Peyer's patch (tissue), 4 donors: Measurements from ENCODE around the gene KIF6. TPM values are rescaled to one million over a fixed set of nuclear protein-coding genes. Genes with fewer than 3 reads are reported as not detected.

Experiments
- DNase-seq, 3 donors: peaks; one replicate each; pipeline ENCODE4 v3.0.0-alpha.2; 2017 to 2019
- H3K27ac ChIP-seq, 4 donors: fragments of 200-600 bp; sonication (generic); one replicate each; pipeline ENCODE4 v1.5.1; 2016 to 2019
- H3K27me3 ChIP-seq, 2 donors: fragments of 200-600 bp; sonication (generic); one replicate each; pipeline ENCODE4 v1.5.1; 2019
- H3K36me3 ChIP-seq, 3 donors: fragments of 200-600 bp; sonication (generic); one replicate each; pipeline ENCODE4 v1.5.1; 2016 to 2019
- H3K4me1 ChIP-seq, 4 donors: fragments of 200-600 bp; sonication (generic); one replicate each; pipeline ENCODE4 v1.5.1; 2016 to 2019
- H3K4me3 ChIP-seq, 4 donors: fragments of 200-600 bp; sonication (generic); 1 replicate in 3 of 4; 2 replicates in 1 of 4; pipeline ENCODE4 v1.5.1; 2016 to 2019; ENCODE audit warnings: mild to moderate bottlenecking in 1 of 4
- H3K9me3 ChIP-seq, 4 donors: fragments of 200-600 bp; sonication (generic); one replicate each; pipeline ENCODE4 v1.5.1; 2016 to 2019; ENCODE audit warnings: mild to moderate bottlenecking in 1 of 4
- CTCF ChIP-seq, 6 experiments: fragments of 450-650 bp in 4 of 6; fragments of 200-600 bp in 2 of 6; sonication (generic) in 1 of 6; IDR thresholded peaks; one replicate each; pipeline ENCODE4 v1.5.1; 2017 to 2019; ENCODE audit warnings: antibody characterized with exemption in 6 of 6, mild to moderate bottlenecking in 3 of 6, moderate library complexity in 1 of 6
- POLR2A ChIP-seq, 2 donors: fragments of 450-650 bp; IDR thresholded peaks; one replicate each; pipeline ENCODE4 v1.5.1; 2017; ENCODE audit warnings: antibody characterized with exemption in 2 of 2, mild to moderate bottlenecking in 2 of 2, moderate library complexity in 2 of 2
- total RNA-seq, 4 donors: library from RNA; depleted of rRNA; stranded (reverse); fragments of >200 nt; gene quantifications; one replicate each; pipeline ENCODE4 v1.1.0, GENCODE V29; 2016

Gene KIF6
- total RNA-seq, 4 donors from 2014 or later, result 0.83 TPM; not detected in 3

GRCh38 chr6:39608652-39609345 lies 116.4 kb downstream of the KIF6 start:
- TF ChIP-seq CTCF (IDR thresholded peaks at IDR 0.05) (no peak), POLR2A (IDR thresholded peaks at IDR 0.05) (no peak)
- H3K27me3 ChIP-seq, result no peaks in the 10 kb centered on the region
- no peak for DNase-seq
- no peaks in the 10 kb centered on the region for H3K36me3 ChIP-seq
- H3K9me3 ChIP-seq, result no peaks in the 10 kb centered on the region
- no peaks in the 10 kb centered on the region for H3K4me1 ChIP-seq
- H3K27ac ChIP-seq, result no peak overlapping the region
- H3K4me3 ChIP-seq, result no peak overlapping the region

GRCh38 chr6:39602601-39603519 lies 122.3 kb downstream of the KIF6 start:
- DNase-seq, result no peak
- no peaks in the 10 kb centered on the region for H3K27me3 ChIP-seq
- no peaks in the 10 kb centered on the region for H3K36me3 ChIP-seq
- TF ChIP-seq POLR2A (IDR thresholded peaks at IDR 0.05), result no peak
- no peak for TF ChIP-seq CTCF (IDR thresholded peaks at IDR 0.05)
- H3K4me1 ChIP-seq, result no peaks in the 10 kb centered on the region
- H3K9me3 ChIP-seq, result no peaks in the 10 kb centered on the region
- H3K27ac ChIP-seq, result no peak overlapping the region
- H3K4me3 ChIP-seq, result no peak overlapping the region

- Histone ChIP-seq H3K27ac (no peak overlapping the region), H3K9me3 (no peaks in the 10 kb centered on the region), H3K36me3 (no peaks in the 10 kb centered on the region), H3K27me3 (no peaks in the 10 kb centered on the region), H3K4me3 (no peak overlapping the region), H3K4me1 (no peaks in the 10 kb centered on the region)
- DNase-seq, result no peak
- TF ChIP-seq POLR2A (IDR thresholded peaks at IDR 0.05), result no peak
- no peak for TF ChIP-seq CTCF (IDR thresholded peaks at IDR 0.05)
Observed at GRCh38 chr6:39599973-39600372, 125.2 kb downstream of the KIF6 start.

GRCh38 chr6:39599341-39599740 lies 125.9 kb downstream of the KIF6 start:
- Histone ChIP-seq H3K9me3 (no peaks in the 10 kb centered on the region), H3K36me3 (no peaks in the 10 kb centered on the region), H3K27me3 (no peaks in the 10 kb centered on the region), H3K4me3 (no peak overlapping the region), H3K4me1 (no peaks in the 10 kb centered on the region), H3K27ac (no peak overlapping the region)
- DNase-seq, result no peak
- TF ChIP-seq CTCF (IDR thresholded peaks at IDR 0.05), result no peak
- no peak for TF ChIP-seq POLR2A (IDR thresholded peaks at IDR 0.05)

GRCh38 chr6:39594285-39594684 lies 130.9 kb downstream of the KIF6 start:
- no peaks in the 10 kb centered on the region for H3K4me1 ChIP-seq
- no peak for DNase-seq
- no peak for TF ChIP-seq CTCF (IDR thresholded peaks at IDR 0.05)
- no peak for TF ChIP-seq POLR2A (IDR thresholded peaks at IDR 0.05)
- no peaks in the 10 kb centered on the region for H3K27me3 ChIP-seq
- H3K9me3 ChIP-seq, result no peaks in the 10 kb centered on the region
- no peak overlapping the region for H3K27ac ChIP-seq
- no peak overlapping the region for H3K4me3 ChIP-seq
- no peaks in the 10 kb centered on the region for H3K36me3 ChIP-seq
